ENCODE results near the gene LMF1.
"Not testable (repeated sequence)": the region's sequence is repeated elsewhere in the genome, so short reads cannot be mapped to it uniquely, and the experiment has no call there.

The LMF1 gene

DNA sequence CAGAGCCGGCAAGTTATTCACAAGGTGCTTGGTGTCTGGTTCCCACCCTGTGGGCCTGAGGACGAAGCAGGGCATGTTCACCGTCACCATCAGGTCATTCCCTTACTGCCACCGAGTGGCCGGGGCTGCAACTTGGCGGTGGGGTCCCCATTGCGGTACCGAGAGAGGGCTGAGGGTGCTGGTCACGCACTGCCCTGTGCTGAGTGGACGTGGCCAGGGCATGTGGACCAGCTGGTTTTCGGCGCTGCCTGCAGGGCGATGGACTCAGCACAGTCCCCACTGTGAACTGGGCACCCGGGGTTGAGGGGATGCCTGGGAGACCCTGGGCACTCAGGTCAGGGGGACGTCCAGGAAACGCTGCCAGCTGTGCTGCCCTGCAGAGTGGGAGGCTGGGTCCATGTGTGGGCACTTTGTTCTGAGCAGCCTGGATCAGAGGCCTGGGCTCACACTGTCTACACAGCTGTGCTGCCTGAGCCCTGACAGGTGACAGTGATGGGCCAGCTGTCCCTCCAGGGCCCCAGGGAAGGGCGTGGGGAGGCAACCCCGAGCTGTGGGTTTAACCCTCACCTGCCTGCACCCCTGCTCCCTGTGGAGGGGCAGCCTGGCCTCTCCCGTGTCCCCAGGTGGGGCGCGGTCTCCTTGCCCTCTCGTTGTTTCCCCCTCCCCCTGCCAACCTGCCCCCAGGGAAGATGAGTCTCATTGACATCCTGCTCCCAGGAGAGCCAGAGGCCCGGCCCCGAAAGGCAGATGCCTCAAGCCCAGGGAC is 131.0 kb downstream of the LMF1 start:
- no peaks in the 10 kb centered on the region for H3K36me3 ChIP-seq
- no peaks in the 10 kb centered on the region for H3K27me3 ChIP-seq (ENCODE audit: insufficient read depth, low read depth, severe bottlenecking)
- H3K9me3 ChIP-seq (ENCODE audit: severe bottlenecking): peaks cover 12% of the 10 kb centered on the region
- H3K4me3 ChIP-seq (ENCODE audit: low read depth, low read length): no peak overlapping the region
- DNase-seq: no peak
- TF ChIP-seq, protein P1, sequence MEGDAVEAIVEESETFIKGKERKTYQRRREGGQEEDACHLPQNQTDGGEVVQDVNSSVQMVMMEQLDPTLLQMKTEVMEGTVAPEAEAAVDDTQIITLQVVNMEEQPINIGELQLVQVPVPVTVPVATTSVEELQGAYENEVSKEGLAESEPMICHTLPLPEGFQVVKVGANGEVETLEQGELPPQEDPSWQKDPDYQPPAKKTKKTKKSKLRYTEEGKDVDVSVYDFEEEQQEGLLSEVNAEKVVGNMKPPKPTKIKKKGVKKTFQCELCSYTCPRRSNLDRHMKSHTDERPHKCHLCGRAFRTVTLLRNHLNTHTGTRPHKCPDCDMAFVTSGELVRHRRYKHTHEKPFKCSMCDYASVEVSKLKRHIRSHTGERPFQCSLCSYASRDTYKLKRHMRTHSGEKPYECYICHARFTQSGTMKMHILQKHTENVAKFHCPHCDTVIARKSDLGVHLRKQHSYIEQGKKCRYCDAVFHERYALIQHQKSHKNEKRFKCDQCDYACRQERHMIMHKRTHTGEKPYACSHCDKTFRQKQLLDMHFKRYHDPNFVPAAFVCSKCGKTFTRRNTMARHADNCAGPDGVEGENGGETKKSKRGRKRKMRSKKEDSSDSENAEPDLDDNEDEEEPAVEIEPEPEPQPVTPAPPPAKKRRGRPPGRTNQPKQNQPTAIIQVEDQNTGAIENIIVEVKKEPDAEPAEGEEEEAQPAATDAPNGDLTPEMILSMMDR (IDR thresholded peaks at IDR 0.05; ENCODE audit: low read depth, low read length): 0 out of 2 replicates have a peak, but pooled peaks have one; percentile 10
- no peak overlapping the region for H3K27ac ChIP-seq

DNA sequence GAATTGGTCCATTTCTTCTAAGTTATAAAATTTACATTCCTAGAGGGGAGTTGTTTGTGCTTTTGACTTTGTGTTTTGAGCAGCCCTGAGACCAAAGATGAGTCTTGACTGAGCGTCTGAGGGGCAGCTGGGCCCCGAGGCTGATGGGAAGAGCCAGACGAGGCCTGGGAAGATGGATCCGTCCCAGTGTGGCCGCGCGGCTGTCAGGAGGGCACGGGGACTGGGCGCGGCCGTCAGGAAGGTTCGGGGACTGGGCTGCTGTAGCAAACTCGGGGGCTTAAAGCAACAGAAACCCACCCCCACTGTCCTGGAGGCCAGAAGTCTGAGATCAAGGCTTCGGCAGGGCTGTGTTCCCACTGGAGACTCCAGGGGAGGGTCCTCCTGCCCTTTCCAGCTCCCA is 132.0 kb downstream of the LMF1 start:
- Histone ChIP-seq H3K9me3 (ENCODE audit: severe bottlenecking) (peaks cover 17% of the 10 kb centered on the region), H3K4me3 (ENCODE audit: low read depth, low read length) (no peak overlapping the region), H3K27me3 (ENCODE audit: insufficient read depth, low read depth, severe bottlenecking) (no peaks in the 10 kb centered on the region), H3K27ac (no peak overlapping the region), H3K36me3 (no peaks in the 10 kb centered on the region)
- TF ChIP-seq, protein P1 (IDR thresholded peaks at IDR 0.05; ENCODE audit: low read depth, low read length): no peak
- no peak for DNase-seq

DNA sequence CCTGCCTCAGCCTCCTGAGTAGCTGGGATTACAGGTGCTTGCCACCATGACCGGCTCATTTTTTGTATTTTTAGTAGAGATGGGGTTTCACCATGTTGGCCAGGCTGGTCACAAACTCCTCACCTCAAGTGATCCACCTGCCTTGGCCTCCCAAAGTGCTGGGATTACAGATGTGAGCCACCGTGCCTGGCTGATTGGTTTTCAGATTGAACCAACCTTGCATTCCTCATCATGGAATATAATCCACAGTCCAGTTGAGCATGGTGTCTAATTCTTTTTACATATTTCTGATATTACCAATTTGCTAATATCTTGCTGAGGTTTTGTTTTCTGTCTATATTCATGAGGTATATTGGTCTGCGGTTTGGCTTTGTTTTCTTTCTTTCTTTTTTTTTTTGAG is 134.0 kb downstream of the LMF1 start:
- not testable (repeated sequence) for H3K36me3 ChIP-seq; H3K4me3 ChIP-seq (ENCODE audit: low read depth, low read length); H3K27ac ChIP-seq; DNase-seq; H3K27me3 ChIP-seq (ENCODE audit: insufficient read depth, low read depth, severe bottlenecking)
- peaks cover 17% of the 10 kb centered on the region for H3K9me3 ChIP-seq (ENCODE audit: severe bottlenecking)

DNA sequence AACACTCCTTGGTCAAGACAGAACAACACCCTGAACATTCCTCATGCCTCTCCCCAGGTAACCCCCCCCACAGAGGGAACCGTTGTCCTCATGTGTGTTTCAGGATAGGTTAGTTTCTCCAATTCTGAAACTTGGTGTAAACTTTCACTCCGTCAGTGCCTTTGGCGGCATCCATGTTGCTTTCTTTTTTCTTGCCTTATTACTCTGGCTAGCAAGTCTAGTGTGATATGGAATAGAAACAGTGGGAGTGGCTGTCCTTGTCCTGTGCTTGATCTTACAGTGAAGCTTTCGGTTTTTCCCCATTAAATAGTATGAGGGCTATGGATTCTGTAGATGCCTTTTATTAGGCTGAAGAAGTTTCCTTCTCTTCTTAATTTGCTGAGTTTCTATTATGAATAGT is 134.6 kb downstream of the LMF1 start:
- Histone ChIP-seq H3K36me3 (no peaks in the 10 kb centered on the region), H3K4me3 (ENCODE audit: low read depth, low read length) (no peak overlapping the region), H3K27me3 (ENCODE audit: insufficient read depth, low read depth, severe bottlenecking) (no peaks in the 10 kb centered on the region), H3K9me3 (ENCODE audit: severe bottlenecking) (peaks cover 17% of the 10 kb centered on the region), H3K27ac (no peak overlapping the region)
- TF ChIP-seq, protein P1 (IDR thresholded peaks at IDR 0.05; ENCODE audit: low read depth, low read length): no peak
- no peak for DNase-seq

DNA sequence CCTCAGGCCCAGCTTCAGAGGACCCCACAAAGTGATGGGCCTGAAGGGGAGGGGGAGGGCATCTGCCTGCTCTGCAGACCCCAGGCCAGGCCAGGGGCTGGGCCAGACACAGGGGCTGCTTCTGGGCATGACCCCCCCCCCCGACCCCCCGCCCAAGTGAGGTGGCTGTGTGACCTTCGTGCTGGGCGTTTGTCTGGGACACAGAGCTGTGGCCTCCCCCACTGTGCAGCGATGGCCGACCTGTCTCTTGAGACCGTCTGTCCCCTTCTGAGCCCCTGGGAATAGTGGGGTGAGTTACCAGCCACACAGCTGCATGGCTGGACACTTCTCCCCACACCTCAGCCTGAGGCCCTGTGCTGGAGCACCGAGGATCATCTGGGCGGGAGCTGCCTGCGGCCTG is 135.4 kb downstream of the LMF1 start:
- H3K36me3 ChIP-seq: no peaks in the 10 kb centered on the region
- H3K4me3 ChIP-seq (ENCODE audit: low read depth, low read length): no peak overlapping the region
- no peak for DNase-seq
- no peaks in the 10 kb centered on the region for H3K27me3 ChIP-seq (ENCODE audit: insufficient read depth, low read depth, severe bottlenecking)
- H3K9me3 ChIP-seq (ENCODE audit: severe bottlenecking): peaks cover 17% of the 10 kb centered on the region
- no peak overlapping the region for H3K27ac ChIP-seq
- TF ChIP-seq, protein P1 (IDR thresholded peaks at IDR 0.05; ENCODE audit: low read depth, low read length): no peak

DNA sequence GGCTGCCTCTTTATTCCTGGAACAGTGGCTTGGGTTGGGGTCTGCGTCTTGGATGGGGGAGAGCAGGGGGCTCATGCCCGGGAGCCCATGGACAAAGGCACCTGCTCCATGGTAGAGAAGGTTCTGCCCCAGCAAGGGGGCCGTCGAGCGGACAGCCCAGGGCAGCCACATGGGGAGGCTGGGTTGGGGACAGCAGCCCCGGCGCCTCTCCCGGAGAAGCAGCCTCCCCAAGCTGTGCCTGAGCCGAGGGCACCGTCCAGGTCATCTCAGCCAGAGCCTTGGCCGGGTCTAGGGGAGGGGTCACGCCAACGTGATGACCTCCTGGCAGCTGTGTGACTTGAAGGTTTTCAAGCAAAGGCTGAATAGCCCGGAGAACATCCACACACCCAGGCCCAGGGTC is 137.4 kb downstream of the LMF1 start:
- Histone ChIP-seq H3K36me3 (no peaks in the 10 kb centered on the region), H3K27ac (no peak overlapping the region), H3K9me3 (ENCODE audit: severe bottlenecking) (peaks cover 17% of the 10 kb centered on the region), H3K27me3 (ENCODE audit: insufficient read depth, low read depth, severe bottlenecking) (no peaks in the 10 kb centered on the region), H3K4me3 (ENCODE audit: low read depth, low read length) (no peak overlapping the region)
- DNase-seq: no peak
- TF ChIP-seq, protein P1 (IDR thresholded peaks at IDR 0.05; ENCODE audit: low read depth, low read length): no peak
